HG03378 (cell line): ENCODE data around the gene NR2C2.

Source experiments
- ATAC-seq: cut with Tn5 transposase; IDR thresholded peaks from one replicate; pipeline ENCODE4 v1.9.1; 2021; ENCODE audit warnings: mild to moderate bottlenecking, moderate library complexity; ENCODE audit not compliant: unreplicated experiment

The NR2C2 gene

GRCh38 chr3:15015456-15015855 is 68.1 kb downstream of the NR2C2 start:
- ATAC-seq: no peak

GRCh38 chr3:15017191-15017590 is 69.8 kb downstream of the NR2C2 start:
- ATAC-seq: no peak

GRCh38 chr3:15023249-15023648 is 75.9 kb downstream of the NR2C2 start:
- no peak for ATAC-seq

- no peak for ATAC-seq
Observed at GRCh38 chr3:15023719-15024118, 76.3 kb downstream of the NR2C2 start.

GRCh38 chr3:15029625-15030024 is 82.2 kb downstream of the NR2C2 start:
- ATAC-seq: no peak

- no peak for ATAC-seq
Observed at GRCh38 chr3:15032650-15033049, 85.3 kb downstream of the NR2C2 start.

- ATAC-seq: no peak
Observed at GRCh38 chr3:15033103-15033502, 85.7 kb downstream of the NR2C2 start.

- ATAC-seq: no peak
Observed at GRCh38 chr3:15038306-15038705, 90.9 kb downstream of the NR2C2 start.

- ATAC-seq: no peak
Observed at GRCh38 chr3:15040844-15041243, 93.5 kb downstream of the NR2C2 start.

GRCh38 chr3:15041950-15042349 is 94.6 kb downstream of the NR2C2 start:
- ATAC-seq: no peak

GRCh38 chr3:15042936-15043335 is 95.6 kb downstream of the NR2C2 start:
- no peak for ATAC-seq

- ATAC-seq: no peak
Observed at GRCh38 chr3:15043408-15044171, 96.2 kb downstream of the NR2C2 start.

GRCh38 chr3:15044326-15044725 is 96.9 kb downstream of the NR2C2 start:
- ATAC-seq: no peak

- ATAC-seq: no peak
Observed at GRCh38 chr3:15045667-15046066, 98.3 kb downstream of the NR2C2 start.

GRCh38 chr3:15049584-15049983 is 102.2 kb downstream of the NR2C2 start:
- no peak for ATAC-seq

- ATAC-seq: peak; percentile 73
Observed at GRCh38 chr3:15050405-15051092, 103.2 kb downstream of the NR2C2 start.

GRCh38 chr3:15051531-15051930 is 104.1 kb downstream of the NR2C2 start:
- ATAC-seq: peak; percentile 40

- ATAC-seq: no peak
Observed at GRCh38 chr3:15052335-15053242, 105.2 kb downstream of the NR2C2 start.

GRCh38 chr3:15053541-15053940 is 106.2 kb downstream of the NR2C2 start:
- no peak for ATAC-seq

- peak; percentile 44 for ATAC-seq
Observed at GRCh38 chr3:15055019-15055557, 107.7 kb downstream of the NR2C2 start.
